Keratinocyte (primary cell): ENCODE data around the gene ADRM1.

Experiments used
- EZH2 ChIP-seq: IDR thresholded peaks from one replicate; pipeline ENCODE4 v1.6.1; 2012; ENCODE audit warnings: inconsistent platforms, mild to moderate bottlenecking, low read length, moderate library complexity
- TF ChIP-seq, protein P1 (sequence below), 3 experiments: IDR thresholded peaks in 1 of 3; conservative IDR thresholded peaks in 1 of 3; optimal IDR thresholded peaks in 1 of 3; 2 replicates in 2 of 3; 3 replicates in 1 of 3; pipeline versions ENCODE3 to v1.5.1; 2011; ENCODE audit warnings: low read length in 3 of 3, mild to moderate bottlenecking in 3 of 3, moderate library complexity in 2 of 3, control low read depth in 1 of 3, inconsistent platforms in 1 of 3; ENCODE audit not compliant: insufficient read depth in 2 of 3; ENCODE audit errors: extremely low read depth in 1 of 3

DNA sequence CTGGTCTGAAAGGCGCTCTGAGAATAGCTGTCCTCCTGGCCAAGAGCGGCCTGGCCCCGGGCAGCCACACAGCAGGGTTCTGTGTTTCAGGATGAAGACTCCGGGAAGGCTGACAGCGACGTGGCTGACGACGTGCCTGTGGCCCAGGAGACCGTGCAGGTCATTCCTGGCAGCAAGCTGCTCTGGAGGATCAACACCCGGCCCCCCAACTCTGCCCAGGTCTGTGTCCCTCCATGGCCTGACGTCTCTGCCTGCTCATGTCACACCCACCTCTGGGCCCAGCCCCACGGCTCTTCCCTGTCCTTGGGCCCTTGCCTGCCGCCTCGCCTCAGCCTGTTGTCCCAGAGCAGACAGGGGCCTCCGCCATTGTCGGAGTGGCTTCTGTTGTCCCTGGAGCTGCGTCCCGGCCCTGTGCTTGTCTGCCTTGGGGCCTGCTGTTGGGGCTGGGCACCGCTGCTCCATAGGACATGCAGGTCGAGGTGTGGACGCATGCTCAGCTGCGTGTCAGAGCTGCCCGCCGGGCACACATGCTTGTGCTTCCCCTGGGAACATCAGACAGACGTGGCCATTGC, 16.2 kb upstream of the ADRM1 start:
- TF ChIP-seq, protein P1, sequence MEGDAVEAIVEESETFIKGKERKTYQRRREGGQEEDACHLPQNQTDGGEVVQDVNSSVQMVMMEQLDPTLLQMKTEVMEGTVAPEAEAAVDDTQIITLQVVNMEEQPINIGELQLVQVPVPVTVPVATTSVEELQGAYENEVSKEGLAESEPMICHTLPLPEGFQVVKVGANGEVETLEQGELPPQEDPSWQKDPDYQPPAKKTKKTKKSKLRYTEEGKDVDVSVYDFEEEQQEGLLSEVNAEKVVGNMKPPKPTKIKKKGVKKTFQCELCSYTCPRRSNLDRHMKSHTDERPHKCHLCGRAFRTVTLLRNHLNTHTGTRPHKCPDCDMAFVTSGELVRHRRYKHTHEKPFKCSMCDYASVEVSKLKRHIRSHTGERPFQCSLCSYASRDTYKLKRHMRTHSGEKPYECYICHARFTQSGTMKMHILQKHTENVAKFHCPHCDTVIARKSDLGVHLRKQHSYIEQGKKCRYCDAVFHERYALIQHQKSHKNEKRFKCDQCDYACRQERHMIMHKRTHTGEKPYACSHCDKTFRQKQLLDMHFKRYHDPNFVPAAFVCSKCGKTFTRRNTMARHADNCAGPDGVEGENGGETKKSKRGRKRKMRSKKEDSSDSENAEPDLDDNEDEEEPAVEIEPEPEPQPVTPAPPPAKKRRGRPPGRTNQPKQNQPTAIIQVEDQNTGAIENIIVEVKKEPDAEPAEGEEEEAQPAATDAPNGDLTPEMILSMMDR (optimal IDR thresholded peaks at IDR 0.05 in 1 of 3, IDR thresholded peaks at IDR 0.05 in 1 of 3, conservative IDR thresholded peaks at IDR 0.05 in 1 of 3; ENCODE audit: extremely low read depth in 1 of 3, insufficient read depth in 2 of 3, low read length in 3 of 3) = no peak
- TF ChIP-seq EZH2 = no peak
